Panc1 (cell line): ENCODE results near the gene CHIA. TPM values are rescaled to one million over a fixed set of nuclear protein-coding genes. Genes with fewer than 3 reads are reported as not detected.

Source experiments
- ATAC-seq: fragments of 200-7000 bp; cut with Tn5 transposase; 2 replicates; pipeline ENCODE4 v1.9.1; 2020; ENCODE audit warnings: mild to moderate bottlenecking, moderate library complexity
- BruUV-seq: library from RNA; stranded (reverse); fragments of 400-500 nt; replicated peaks from 2 replicates; lab custom pipeline; 2021; lab: Mats Ljungman, UMichigan
- CTCF ChIA-PET: fragments of 300-600 bp; sonication (Branson Sonifier 250); formaldehyde crosslinking; loops from one replicate; lab custom pipeline; 2022; ENCODE audit warnings: antibody characterized with exemption; lab: Charles Lee
- POLR2A ChIA-PET: fragments of 300-600 bp; sonication (Branson Sonifier 250); formaldehyde crosslinking; loops from one replicate; lab custom pipeline; 2022; ENCODE audit warnings: antibody characterized with exemption; lab: Charles Lee
- DNase-seq: peaks from one replicate; pipeline ENCODE4 v3.0.0-alpha.2; 2010; ENCODE audit warnings: low read depth, low spot score
- H3K27ac ChIP-seq: 2 replicates; pipeline ENCODE4 v1.5.1; 2011; ENCODE audit warnings: mild to moderate bottlenecking, low read length, inconsistent platforms
- H3K27me3 ChIP-seq: fragments of 200-500 bp; sonication (Bioruptor generic); 2 replicates; pipeline ENCODE4 v1.6.0; 2014; ENCODE audit warnings: low read length, inconsistent platforms; ENCODE audit not compliant: control insufficient read depth, insufficient read depth
- H3K36me3 ChIP-seq: fragments of 200-500 bp; sonication (Bioruptor generic); 2 replicates; pipeline ENCODE4 v1.5.1; 2014; ENCODE audit warnings: inconsistent platforms, mild to moderate bottlenecking, low read length, moderate library complexity; ENCODE audit not compliant: control insufficient read depth, insufficient read depth
- H3K4me1 ChIP-seq: 2 replicates; pipeline ENCODE4 v1.5.1; 2011; ENCODE audit warnings: inconsistent platforms, mild to moderate bottlenecking, low read length, moderate library complexity; ENCODE audit not compliant: control insufficient read depth, insufficient read depth
- H3K4me3 ChIP-seq, 2 experiments: 2 replicates each; pipeline ENCODE4 v1.5.1; 2011 to 2012; ENCODE audit warnings: low read depth in 2 of 2, low read length in 2 of 2, mild to moderate bottlenecking in 2 of 2, inconsistent platforms in 1 of 2, moderate library complexity in 1 of 2
- H3K9me3 ChIP-seq: fragments of 200-500 bp; sonication (Bioruptor generic); 2 replicates; pipeline ENCODE4 v1.5.1; 2014; ENCODE audit warnings: low read depth, mild to moderate bottlenecking, inconsistent platforms, low read length, moderate library complexity; ENCODE audit not compliant: control insufficient read depth, insufficient read depth
- CTCF ChIP-seq: fragments of 450-650 bp; IDR thresholded peaks from 2 replicates; pipeline ENCODE4 v1.5.1; 2017; ENCODE audit warnings: mild to moderate bottlenecking
- POLR2AphosphoS5 ChIP-seq: IDR thresholded peaks from 2 replicates; pipeline ENCODE4 v1.6.1; 2012; ENCODE audit warnings: mild to moderate bottlenecking, low read depth, low read length, moderate library complexity
- REST ChIP-seq, 2 experiments: IDR thresholded peaks; 2 replicates each; pipeline ENCODE4 v1.6.1; 2011 to 2012; ENCODE audit warnings: low read depth in 2 of 2, control low read depth in 1 of 2, low read length in 1 of 2, mild to moderate bottlenecking in 1 of 2, moderate library complexity in 1 of 2; ENCODE audit not compliant: insufficient read depth in 1 of 2
- SIN3A ChIP-seq: IDR thresholded peaks from 2 replicates; pipeline ENCODE4 v1.6.1; 2012; ENCODE audit warnings: low read depth, mild to moderate bottlenecking, low read length, moderate library complexity, borderline replicate concordance; ENCODE audit not compliant: insufficient read depth
- TCF7L2 ChIP-seq: IDR thresholded peaks from 2 replicates; pipeline ENCODE4 v1.6.1; 2011; ENCODE audit warnings: mild to moderate bottlenecking, low read depth, low read length, inconsistent platforms
- in situ Hi-C: cut with HindIII; loops from 2 replicates; pipeline ENCODE4 v1.10.0; 2016; ENCODE audit warnings: low sequenced_read_pairs, low pct_unique_long_range_greater_than_20kb
- intact Hi-C: fragments of 100-400 bp; cut with micrococcal nuclease; formaldehyde crosslinking; loops from one replicate; pipeline ENCODE4 v1.10.0; 2022; ENCODE audit not compliant: unreplicated experiment
- total RNA-seq: library from RNA; stranded (reverse); gene quantifications from one replicate; pipeline ENCODE4 v1.2.1, GENCODE V29; 2021; ENCODE audit not compliant: unreplicated experiment

Gene CHIA
- total RNA-seq, 1 experiment from 2014 or later: not detected

GRCh38 chr1:111285879-111286278, 4.8 kb upstream of the CHIA start:
- Histone ChIP-seq H3K4me1 (no peaks in the 10 kb centered on the region), H3K4me3 (no peak overlapping the region), H3K27me3 (no peaks in the 10 kb centered on the region), H3K27ac (no peak overlapping the region), H3K36me3 (no peaks in the 10 kb centered on the region), H3K9me3 (no peaks in the 10 kb centered on the region)
- DNase-seq: no peak
- in situ Hi-C loops (no loop called here), intact Hi-C loops (no loop called here)
- ChIA-PET POLR2A (interaction anchor here (0.5 kb wide), 1 partner anchor 46 kb away, joined by 3 read pairs; no protein-coding TSS in a partner anchor), CTCF (no interaction called here)
- no peak for ATAC-seq
- no TSS peak for BruUV-seq
- TF ChIP-seq CTCF (no peak), SIN3A (no peak), TCF7L2 (no peak), REST (IDR thresholded peaks at IDR 0.05; ENCODE audit: insufficient read depth in 1 of 2, low read depth in 2 of 2, low read length in 1 of 2) (no peak), POLR2AphosphoS5 (no peak)

GRCh38 chr1:111286912-111287311, 3.7 kb upstream of the CHIA start:
- ChIA-PET POLR2A (no interaction called here), CTCF (no interaction called here)
- Histone ChIP-seq H3K36me3 (no peaks in the 10 kb centered on the region), H3K4me3 (no peak overlapping the region), H3K4me1 (no peaks in the 10 kb centered on the region), H3K27ac (no peak overlapping the region), H3K27me3 (no peaks in the 10 kb centered on the region), H3K9me3 (no peaks in the 10 kb centered on the region)
- in situ Hi-C loops: no loop called here
- BruUV-seq: no TSS peak
- DNase-seq: no peak
- no peak for ATAC-seq
- intact Hi-C loops: no loop called here
- TF ChIP-seq REST (IDR thresholded peaks at IDR 0.05; ENCODE audit: insufficient read depth in 1 of 2, low read depth in 2 of 2, low read length in 1 of 2) (no peak), TCF7L2 (no peak), POLR2AphosphoS5 (no peak), CTCF (no peak), SIN3A (no peak)
